H9 (cell line): ENCODE measurements around the gene SOCS3. TPM values are rescaled to one million over a fixed set of nuclear protein-coding genes. Genes with fewer than 3 reads are reported as not detected.
A peak's percentile ranks its signal among the peaks of the same experiment; 100 is the strongest.

Experiments used
- DNase-seq: peaks from one replicate; pipeline ENCODE4 v3.0.0-alpha.2; 2017
- H2AFZ ChIP-seq: one replicate; pipeline ENCODE4 v1.6.1; 2013; ENCODE audit warnings: mild to moderate bottlenecking, low read length, control low read depth, moderate library complexity
- H2AK5ac ChIP-seq: 2 replicates; pipeline ENCODE4 v1.6.1; 2013; ENCODE audit warnings: low read length, control low read depth, mixed read lengths; ENCODE audit not compliant: insufficient read length
- H2BK120ac ChIP-seq: one replicate; pipeline ENCODE4 v1.6.1; 2013; ENCODE audit warnings: low read depth, mild to moderate bottlenecking, low read length, control low read depth, inconsistent platforms; ENCODE audit not compliant: poor library complexity, severe bottlenecking
- H2BK12ac ChIP-seq: 2 replicates; pipeline ENCODE4 v1.6.1; 2013; ENCODE audit warnings: low read length, control low read depth, mixed read lengths, low read depth; ENCODE audit not compliant: insufficient read length
- H2BK15ac ChIP-seq: 2 replicates; pipeline ENCODE4 v1.6.1; 2013; ENCODE audit warnings: low read depth, low read length, control low read depth
- H2BK20ac ChIP-seq: one replicate; pipeline ENCODE4 v1.6.1; 2013; ENCODE audit warnings: low read depth, mild to moderate bottlenecking, low read length, control low read depth, inconsistent platforms; ENCODE audit not compliant: poor library complexity, severe bottlenecking
- H2BK5ac ChIP-seq: 2 replicates; pipeline ENCODE4 v1.6.1; 2013; ENCODE audit warnings: low read length, control low read depth, mixed read lengths; ENCODE audit not compliant: insufficient read length
- H3K14ac ChIP-seq: 2 replicates; pipeline ENCODE4 v1.6.1; 2013; ENCODE audit warnings: low read length, control low read depth; ENCODE audit not compliant: insufficient read depth
- H3K18ac ChIP-seq: 2 replicates; pipeline ENCODE4 v1.6.1; 2013; ENCODE audit warnings: low read depth, mild to moderate bottlenecking, mixed read lengths, low read length, control low read depth; ENCODE audit not compliant: insufficient read length
- H3K23ac ChIP-seq: 2 replicates; pipeline ENCODE4 v1.6.1; 2013; ENCODE audit warnings: low read length, control low read depth, mixed read lengths, low read depth; ENCODE audit not compliant: insufficient read length
- H3K23me2 ChIP-seq: 2 replicates; pipeline ENCODE4 v1.6.1; 2013; ENCODE audit warnings: low read depth, mild to moderate bottlenecking, mixed read lengths, low read length, control low read depth; ENCODE audit not compliant: insufficient read length, poor library complexity, severe bottlenecking
- H3K27ac ChIP-seq: 2 replicates; pipeline ENCODE4 v1.5.1; 2013; ENCODE audit warnings: low read length, control low read depth, mixed read lengths, low read depth; ENCODE audit not compliant: insufficient read length
- H3K27me3 ChIP-seq: 2 replicates; pipeline ENCODE4 v1.6.1; 2013; ENCODE audit warnings: low read length, control low read depth, inconsistent platforms; ENCODE audit not compliant: insufficient read depth
- H3K4ac ChIP-seq: 2 replicates; pipeline ENCODE4 v1.6.1; 2013; ENCODE audit warnings: low read depth, mild to moderate bottlenecking, control low read depth, inconsistent platforms, low read length, moderate library complexity
- H3K4me1 ChIP-seq: 2 replicates; pipeline ENCODE4 v1.6.1; 2013; ENCODE audit warnings: low read length, control low read depth, inconsistent platforms; ENCODE audit not compliant: insufficient read depth
- H3K4me2 ChIP-seq: 2 replicates; pipeline ENCODE4 v1.6.1; 2013; ENCODE audit warnings: low read length, control low read depth, mixed read lengths; ENCODE audit not compliant: insufficient read length, insufficient read depth
- H3K56ac ChIP-seq: 2 replicates; pipeline ENCODE4 v1.6.1; 2013; ENCODE audit warnings: low read depth, mild to moderate bottlenecking, mixed read lengths, low read length, control low read depth; ENCODE audit not compliant: insufficient read length
- H3K79me1 ChIP-seq: 2 replicates; pipeline ENCODE4 v1.6.1; 2013; ENCODE audit warnings: low read depth, mild to moderate bottlenecking, moderate library complexity, low read length, control low read depth, inconsistent platforms; ENCODE audit not compliant: insufficient read depth, poor library complexity, severe bottlenecking
- H3K79me2 ChIP-seq: 2 replicates; pipeline ENCODE4 v1.6.1; 2013; ENCODE audit warnings: low read length, control low read depth, inconsistent platforms; ENCODE audit not compliant: insufficient read depth
- H3K9ac ChIP-seq: 2 replicates; pipeline ENCODE4 v1.6.1; 2013; ENCODE audit warnings: low read length, control low read depth, mixed read lengths; ENCODE audit not compliant: insufficient read length; ENCODE audit errors: extremely low read depth
- H3K9me3 ChIP-seq: one replicate; pipeline ENCODE4 v1.6.1; 2013; ENCODE audit warnings: low read depth, low read length, inconsistent platforms; ENCODE audit not compliant: control insufficient read depth
- H3T11ph ChIP-seq: one replicate; pipeline ENCODE4 v1.6.1; 2013; ENCODE audit warnings: mild to moderate bottlenecking, low read length, control low read depth, inconsistent platforms
- H4K20me1 ChIP-seq: one replicate; pipeline ENCODE4 v1.6.1; 2013; ENCODE audit not compliant: control insufficient read depth, insufficient read length, insufficient read depth
- H4K5ac ChIP-seq: 2 replicates; pipeline ENCODE4 v1.6.1; 2013; ENCODE audit warnings: low read depth, mild to moderate bottlenecking, mixed read lengths, low read length, control low read depth; ENCODE audit not compliant: insufficient read length
- H4K8ac ChIP-seq: replicated peaks from 2 replicates; pipeline ENCODE4 v1.6.1; 2013; ENCODE audit warnings: low read length, control low read depth, mixed read lengths, low read depth; ENCODE audit not compliant: insufficient read length
- H4K91ac ChIP-seq: 2 replicates; pipeline ENCODE4 v1.6.1; 2013; ENCODE audit warnings: low read depth, mild to moderate bottlenecking, moderate library complexity, mixed read lengths, low read length, control low read depth; ENCODE audit not compliant: insufficient read length
- H3K27ac Mint-ChIP-seq, 3 experiments: 2 replicates in 2 of 3; 3 replicates in 1 of 3; pipeline ENCODE4 v1.8.0; 2020 to 2021; ENCODE audit warnings: mixed read lengths in 3 of 3, mild to moderate bottlenecking in 1 of 3, moderate library complexity in 1 of 3
- H3K27me3 Mint-ChIP-seq: 2 replicates; pipeline ENCODE4 v1.8.0; 2021; ENCODE audit warnings: low read depth, mild to moderate bottlenecking, moderate library complexity, mixed read lengths
- H3K36me3 Mint-ChIP-seq, 3 experiments: 2 replicates in 2 of 3; 3 replicates in 1 of 3; pipeline ENCODE4 v1.8.0; 2020 to 2021; ENCODE audit warnings: low read depth in 3 of 3, mixed read lengths in 3 of 3; ENCODE audit not compliant: insufficient read depth in 1 of 3
- H3K4me1 Mint-ChIP-seq, 2 experiments: 2 replicates each; pipeline ENCODE4 v1.8.0; 2020; ENCODE audit warnings: mixed read lengths in 2 of 2
- H3K4me3 Mint-ChIP-seq, 2 experiments: 2 replicates in 1 of 2; 3 replicates in 1 of 2; pipeline ENCODE4 v1.8.0; 2020 to 2021; ENCODE audit warnings: mild to moderate bottlenecking in 2 of 2, mixed read lengths in 2 of 2, moderate library complexity in 1 of 2
- H3K9me3 Mint-ChIP-seq, 2 experiments: 2 replicates in 1 of 2; 3 replicates in 1 of 2; pipeline ENCODE4 v1.8.0; 2020; ENCODE audit warnings: mild to moderate bottlenecking in 2 of 2, mixed read lengths in 2 of 2, moderate library complexity in 1 of 2
- WGBS: extraction: QIAGEN DNeasy Blood & Tissue Kit; methylation state at CpG from one replicate; pipeline ENCODE4 v1.1.7; 2013; ENCODE audit warnings: missing lambda C conversion rate, low lambda C conversion rate, mixed read lengths; ENCODE audit not compliant: insufficient read length; ENCODE audit errors: extremely low coverage; 5-methylcytosine and 5-hydroxymethylcytosine counted together
- total RNA-seq: library from RNA; stranded (reverse); gene quantifications from 2 replicates; pipeline ENCODE4 v1.2.1, GENCODE V29; 2021
- TF ChIP-seq, protein P1 (sequence below): fragments of 200-600 bp; sonication (generic); conservative IDR thresholded peaks from 3 replicates; pipeline ENCODE4 v1.8.0; 2021; ENCODE audit warnings: antibody characterized with exemption, mild to moderate bottlenecking

The SOCS3 gene
- total RNA-seq, 1 experiment from 2014 or later, result 9.5 TPM

DNA sequence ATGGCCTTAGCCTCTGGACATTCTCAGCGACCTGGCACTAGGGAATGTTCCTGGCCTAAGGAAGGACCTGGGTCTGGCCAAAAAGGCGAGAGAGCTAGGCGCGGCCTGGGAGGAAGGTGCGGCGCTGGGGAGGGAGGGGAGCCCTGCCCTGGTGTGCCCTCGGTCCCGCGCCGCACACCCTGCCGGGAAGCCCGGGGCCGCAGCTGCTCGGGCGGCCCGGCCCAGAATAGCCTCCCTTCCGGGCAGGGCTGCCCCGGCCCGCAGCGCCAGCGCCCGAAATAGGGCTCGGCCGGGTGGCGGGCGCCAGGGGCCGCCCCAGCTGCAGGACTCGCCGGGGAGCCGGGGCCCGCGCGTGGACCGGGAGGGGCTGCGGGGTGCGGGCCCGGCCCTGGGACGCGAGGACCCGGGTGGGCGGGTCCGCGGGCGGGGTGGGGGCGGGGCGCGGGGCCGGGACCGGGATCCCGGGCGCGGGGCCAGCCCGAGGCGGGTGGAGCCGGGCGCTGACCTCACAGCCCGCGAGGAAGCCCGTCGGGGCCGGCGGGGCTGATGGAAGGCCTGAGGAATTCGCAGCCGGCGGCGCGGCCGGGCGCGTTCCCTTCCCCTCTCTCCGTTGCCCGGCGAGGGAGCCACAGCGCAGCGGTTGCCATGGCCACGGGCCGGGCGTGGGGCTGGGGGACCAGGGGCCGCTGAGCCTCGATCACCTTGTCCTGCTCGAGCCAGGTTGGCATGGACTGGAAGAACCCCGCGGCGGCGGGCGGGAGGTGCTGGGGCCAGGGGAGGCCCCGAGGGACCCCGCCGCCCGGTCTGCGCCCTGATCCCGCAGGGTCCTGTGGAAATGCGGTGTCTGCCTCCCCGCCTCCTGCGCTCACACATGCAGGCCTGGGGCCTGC is 18.1 kb downstream of the SOCS3 start:
- no peaks in the 10 kb centered on the region for H3K36me3 Mint-ChIP-seq
- TF ChIP-seq, protein P1, sequence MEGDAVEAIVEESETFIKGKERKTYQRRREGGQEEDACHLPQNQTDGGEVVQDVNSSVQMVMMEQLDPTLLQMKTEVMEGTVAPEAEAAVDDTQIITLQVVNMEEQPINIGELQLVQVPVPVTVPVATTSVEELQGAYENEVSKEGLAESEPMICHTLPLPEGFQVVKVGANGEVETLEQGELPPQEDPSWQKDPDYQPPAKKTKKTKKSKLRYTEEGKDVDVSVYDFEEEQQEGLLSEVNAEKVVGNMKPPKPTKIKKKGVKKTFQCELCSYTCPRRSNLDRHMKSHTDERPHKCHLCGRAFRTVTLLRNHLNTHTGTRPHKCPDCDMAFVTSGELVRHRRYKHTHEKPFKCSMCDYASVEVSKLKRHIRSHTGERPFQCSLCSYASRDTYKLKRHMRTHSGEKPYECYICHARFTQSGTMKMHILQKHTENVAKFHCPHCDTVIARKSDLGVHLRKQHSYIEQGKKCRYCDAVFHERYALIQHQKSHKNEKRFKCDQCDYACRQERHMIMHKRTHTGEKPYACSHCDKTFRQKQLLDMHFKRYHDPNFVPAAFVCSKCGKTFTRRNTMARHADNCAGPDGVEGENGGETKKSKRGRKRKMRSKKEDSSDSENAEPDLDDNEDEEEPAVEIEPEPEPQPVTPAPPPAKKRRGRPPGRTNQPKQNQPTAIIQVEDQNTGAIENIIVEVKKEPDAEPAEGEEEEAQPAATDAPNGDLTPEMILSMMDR, result no peak
- WGBS, result no CpG with 5 or more reads among the region's 95 CpGs
- Histone ChIP-seq H3K79me2 (no peaks in the 10 kb centered on the region), H4K8ac (no peak overlapping the region), H3K9ac (no peak overlapping the region), H2BK5ac (no peak overlapping the region), H3K14ac (peak overlapping the region; percentile 60), H3K18ac (peak overlapping the region; percentile 54), H2BK20ac (no peak overlapping the region), H3K4me2 (peak overlapping the region; percentile 48), H3K23ac (no peak overlapping the region), H2AK5ac (no peak overlapping the region), H2BK12ac (no peak overlapping the region), H2BK15ac (no peak overlapping the region), H3K56ac (no peak overlapping the region), H3K27ac (no peak overlapping the region), H3K79me1 (no peaks in the 10 kb centered on the region), H4K20me1 (no peaks in the 10 kb centered on the region), H4K5ac (no peak overlapping the region), H4K91ac (no peak overlapping the region), H3K4ac (no peak overlapping the region), H3K9me3 (no peaks in the 10 kb centered on the region), H3K23me2 (no peaks in the 10 kb centered on the region), H3K27me3 (no peaks in the 10 kb centered on the region), H3K4me1 (no peaks in the 10 kb centered on the region; the same call in 1 of the 2 replicates), H2BK120ac (no peak overlapping the region), H2AFZ (no peak overlapping the region), H3T11ph (no peak overlapping the region)
- DNase-seq, result peak; percentile 72
- H3K27ac Mint-ChIP-seq, result no peak overlapping the region
- H3K4me3 Mint-ChIP-seq, result peak overlapping the region; percentile 49 to 72; a peak in 4 of 5 replicates
- peaks cover 14 to 18% of the 10 kb centered on the region in 2 experiments for H3K4me1 Mint-ChIP-seq
- peaks cover 50% of the 10 kb centered on the region for H3K27me3 Mint-ChIP-seq
- no peaks in the 10 kb centered on the region for H3K9me3 Mint-ChIP-seq
